Measurements from ENCODE around the gene TERT.

The TERT gene

GRCh38 chr5:1219098-1219767 lies 75.6 kb downstream of the TERT start:
- DNase-seq (ENCODE audit: low spot score): no peak

DNA sequence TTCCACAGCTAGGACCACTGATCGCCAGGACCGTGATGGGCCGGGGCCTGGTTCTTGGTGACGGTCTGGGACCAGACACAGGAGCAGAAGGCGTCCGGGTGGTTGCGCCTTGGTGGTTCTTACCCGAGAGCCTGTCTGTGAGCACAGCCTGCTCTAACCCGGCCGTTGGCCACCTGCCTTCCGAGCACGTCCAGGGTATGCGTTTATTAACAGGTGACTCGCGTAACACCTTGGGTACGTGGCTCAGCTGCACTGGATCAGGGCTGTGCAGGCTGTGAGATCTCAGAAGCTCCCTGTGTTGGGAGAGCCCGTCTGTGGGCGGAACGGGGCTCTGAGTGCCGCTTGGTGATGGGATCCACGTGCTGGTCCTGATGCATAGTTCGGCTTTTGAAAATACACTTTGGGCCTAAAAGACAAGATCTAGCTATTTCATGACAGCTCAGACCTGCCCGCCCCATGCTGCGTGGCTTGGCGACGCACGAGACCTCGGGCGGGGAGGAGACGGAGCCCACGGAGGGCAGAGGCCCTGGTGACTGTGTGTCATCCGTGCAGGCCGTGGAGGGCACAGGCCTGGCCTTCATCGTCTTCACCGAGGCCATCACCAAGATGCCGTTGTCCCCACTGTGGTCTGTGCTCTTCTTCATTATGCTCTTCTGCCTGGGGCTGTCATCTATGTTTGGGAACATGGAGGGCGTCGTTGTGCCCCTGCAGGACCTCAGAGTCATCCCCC lies 76.4 kb downstream of the TERT start:
- no peak for DNase-seq (ENCODE audit: low spot score)

- no peak for DNase-seq (ENCODE audit: low spot score)
Observed at GRCh38 chr5:1217596-1218206, 77.2 kb downstream of the TERT start.

DNA sequence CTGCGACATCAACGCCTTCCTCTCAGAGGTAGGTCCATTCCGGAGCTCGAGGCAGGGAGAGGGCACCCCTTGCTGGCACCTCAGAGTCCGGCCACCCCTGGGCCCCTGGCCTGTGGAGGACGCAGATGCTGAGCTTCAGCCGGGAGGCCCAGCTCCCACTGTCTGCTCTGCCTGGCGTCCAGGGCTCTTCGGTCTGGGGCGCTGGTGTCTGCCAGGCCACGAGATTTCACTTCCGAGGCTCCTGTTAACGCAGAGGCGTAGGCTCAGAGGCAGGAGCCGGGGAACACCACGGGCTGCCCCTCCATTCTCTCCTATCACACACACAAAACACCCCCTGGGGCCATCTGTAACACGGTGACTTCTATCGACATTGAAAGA lies 78.0 kb downstream of the TERT start:
- DNase-seq (ENCODE audit: low spot score): no peak

DNA sequence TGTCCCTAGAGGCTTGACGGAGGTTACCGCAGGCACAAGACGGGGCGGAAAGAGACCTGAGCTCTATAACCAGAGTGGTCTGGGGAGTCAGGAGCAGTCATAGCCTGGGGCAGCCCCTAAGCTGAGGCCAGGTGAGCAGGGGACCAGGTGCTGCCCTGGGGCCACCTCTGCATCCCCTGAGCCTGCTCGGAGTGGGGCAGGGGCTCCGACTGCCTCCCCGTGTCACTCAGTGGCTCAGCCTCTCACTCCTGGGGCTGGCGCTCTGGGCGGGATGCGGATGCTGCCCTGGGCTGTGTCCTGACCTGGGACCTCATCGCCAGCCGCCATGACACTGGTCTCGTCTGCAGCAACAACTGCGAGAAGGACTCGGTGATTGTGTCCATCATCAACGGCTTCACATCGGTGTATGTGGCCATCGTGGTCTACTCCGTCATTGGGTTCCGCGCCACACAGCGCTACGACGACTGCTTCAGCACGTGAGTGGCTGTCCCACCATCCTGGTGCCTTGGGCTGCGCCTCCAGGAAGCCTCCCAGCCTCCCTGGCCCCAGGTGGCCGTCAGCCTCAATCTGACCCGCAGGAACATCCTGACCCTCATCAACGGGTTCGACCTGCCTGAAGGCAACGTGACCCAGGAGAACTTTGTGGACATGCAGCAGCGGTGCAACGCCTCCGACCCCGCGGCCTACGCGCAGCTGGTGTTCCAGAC lies 78.5 kb downstream of the TERT start:
- no peak for DNase-seq (ENCODE audit: low spot score)

DNA sequence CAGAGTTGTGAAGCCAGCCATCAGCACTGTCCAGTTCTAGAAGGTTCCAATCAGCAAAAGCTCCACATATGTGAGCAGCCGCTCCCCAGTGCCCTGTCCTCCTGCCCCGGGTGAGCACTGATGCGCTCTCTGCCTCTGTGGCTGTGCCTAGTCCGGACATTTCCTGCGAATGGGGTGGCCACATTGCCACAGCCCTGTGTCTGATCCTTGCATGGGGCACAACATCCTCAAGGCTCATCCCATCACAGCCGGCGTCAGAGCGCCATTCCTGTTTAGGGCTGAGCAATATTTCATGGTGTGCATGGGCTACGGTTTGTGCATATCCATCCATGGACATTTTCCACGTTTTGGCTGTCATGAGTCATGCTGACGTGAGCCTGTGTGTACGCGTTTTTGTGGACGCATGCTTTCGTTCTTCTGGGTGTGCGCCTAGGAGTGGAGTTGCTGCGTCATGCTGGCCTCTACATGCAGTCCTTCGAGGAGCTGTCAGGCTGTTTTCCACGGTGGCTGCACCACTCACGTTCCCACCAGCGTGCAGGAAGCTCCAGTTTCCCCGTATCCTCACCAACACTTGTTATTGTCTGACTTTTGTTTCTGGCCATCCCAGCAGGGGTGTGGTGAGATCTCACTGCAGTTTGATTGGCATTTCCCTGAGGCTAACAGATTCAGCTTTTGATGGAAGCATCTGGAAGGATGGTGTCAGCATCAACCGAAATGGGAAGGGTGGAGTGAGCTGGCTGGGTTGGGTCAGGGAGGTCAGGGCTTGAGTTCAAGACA lies 79.4 kb downstream of the TERT start:
- no peak for DNase-seq (ENCODE audit: low spot score)

GRCh38 chr5:1214936-1215220 lies 80.0 kb downstream of the TERT start:
- DNase-seq (ENCODE audit: low spot score): no peak

DNA sequence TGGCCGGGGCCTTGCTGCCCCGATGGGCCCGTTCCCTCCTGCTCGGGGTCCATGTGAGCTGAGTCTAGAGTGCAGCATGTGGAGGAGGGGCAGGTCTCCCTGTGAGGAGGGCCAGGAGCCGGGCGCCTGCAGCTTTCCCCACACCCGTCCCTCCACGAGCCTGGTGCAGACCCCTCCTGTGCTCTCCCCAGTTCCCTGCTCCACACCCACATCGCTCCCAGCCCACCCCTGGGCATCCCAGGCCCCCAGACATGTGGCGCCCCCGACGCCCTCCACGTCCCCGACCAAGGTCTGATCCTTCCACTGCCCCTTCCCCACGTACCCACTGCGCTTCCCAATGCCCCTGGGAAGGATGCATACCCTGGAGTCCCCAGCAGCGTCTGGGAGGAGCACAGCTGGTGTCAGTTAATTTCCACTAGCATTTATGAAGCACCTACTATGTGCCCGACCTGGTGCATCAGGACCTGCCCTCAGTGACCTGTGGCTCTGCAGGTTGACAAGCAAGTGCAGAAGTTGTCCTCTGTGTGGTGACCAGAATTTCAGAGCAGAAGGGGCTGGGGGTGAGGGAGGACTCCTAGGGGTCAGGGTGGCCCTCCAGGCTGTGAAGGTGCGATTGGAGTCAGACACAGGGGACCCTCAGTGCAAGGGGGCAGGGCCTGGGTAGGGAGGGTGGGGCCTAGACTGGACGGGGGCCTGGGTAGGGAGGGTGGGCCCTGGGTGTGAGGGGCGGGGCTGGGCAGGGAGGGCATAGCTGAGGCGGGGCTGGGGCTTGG lies 80.5 kb downstream of the TERT start:
- DNase-seq (ENCODE audit: low spot score): no peak

DNA sequence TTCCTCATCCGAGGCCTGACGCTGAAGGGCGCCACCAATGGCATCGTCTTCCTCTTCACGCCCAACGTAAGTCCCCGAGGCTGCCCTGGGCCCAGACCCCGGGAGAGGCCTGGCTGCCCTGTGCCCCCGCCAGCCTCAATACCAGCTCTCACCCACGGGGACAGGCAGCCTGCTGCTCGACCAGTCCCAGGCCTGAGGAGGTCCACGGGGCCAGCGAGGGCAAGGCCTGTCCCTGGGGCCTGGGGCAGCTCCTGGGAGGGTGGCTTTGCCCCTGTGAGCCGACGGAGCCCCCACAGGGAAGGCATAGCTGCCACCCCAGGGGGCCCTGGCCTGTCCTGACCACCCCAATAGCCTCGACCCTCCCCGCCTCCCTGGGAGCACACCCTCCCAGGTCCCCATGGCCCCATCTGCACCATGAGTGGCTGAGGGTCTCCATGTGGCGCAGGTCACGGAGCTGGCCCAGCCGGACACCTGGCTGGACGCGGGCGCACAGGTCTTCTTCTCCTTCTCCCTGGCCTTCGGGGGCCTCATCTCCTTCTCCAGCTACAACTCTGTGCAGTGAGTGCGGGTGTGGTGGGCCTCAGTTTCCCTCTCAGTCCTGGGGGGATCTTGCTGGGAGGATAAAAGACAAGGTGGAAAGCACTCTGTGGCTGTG lies 81.2 kb downstream of the TERT start:
- no peak for DNase-seq (ENCODE audit: low spot score)

DNA sequence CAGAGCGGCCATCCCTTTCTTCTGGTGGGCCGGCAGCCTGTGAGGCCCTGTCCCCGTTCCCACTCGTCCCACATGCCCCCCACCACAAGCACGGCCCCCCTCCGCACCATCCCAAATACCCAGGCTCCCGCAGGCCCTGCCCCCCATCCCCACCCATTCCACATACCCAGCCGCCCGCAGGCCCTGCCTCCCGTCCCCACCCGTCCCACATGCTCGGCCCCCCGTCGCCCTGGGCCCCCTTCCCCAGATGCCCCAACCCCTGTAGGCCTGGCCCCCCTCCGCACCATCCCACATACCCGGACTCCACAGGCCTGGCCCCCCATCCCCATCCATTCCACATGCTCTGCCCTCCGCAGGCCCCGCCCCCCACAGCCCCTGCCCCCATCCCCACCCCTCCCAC lies 82.0 kb downstream of the TERT start:
- DNase-seq (ENCODE audit: low spot score): no peak

GRCh38 chr5:1212271-1212670 lies 82.6 kb downstream of the TERT start:
- no peak for DNase-seq (ENCODE audit: low spot score)

- DNase-seq (ENCODE audit: low spot score): no peak
Observed at GRCh38 chr5:1211701-1212100, 83.2 kb downstream of the TERT start.

- no peak for DNase-seq (ENCODE audit: low spot score)
Observed at GRCh38 chr5:1210832-1211251, 84.0 kb downstream of the TERT start.

GRCh38 chr5:1209896-1210776 lies 84.7 kb downstream of the TERT start:
- no peak for DNase-seq (ENCODE audit: low spot score)

GRCh38 chr5:1209489-1209852 lies 85.4 kb downstream of the TERT start:
- no peak for DNase-seq (ENCODE audit: low spot score)

- peak; percentile 54 for DNase-seq (ENCODE audit: low spot score)
Observed at GRCh38 chr5:1208743-1209488, 86.0 kb downstream of the TERT start.

DNA sequence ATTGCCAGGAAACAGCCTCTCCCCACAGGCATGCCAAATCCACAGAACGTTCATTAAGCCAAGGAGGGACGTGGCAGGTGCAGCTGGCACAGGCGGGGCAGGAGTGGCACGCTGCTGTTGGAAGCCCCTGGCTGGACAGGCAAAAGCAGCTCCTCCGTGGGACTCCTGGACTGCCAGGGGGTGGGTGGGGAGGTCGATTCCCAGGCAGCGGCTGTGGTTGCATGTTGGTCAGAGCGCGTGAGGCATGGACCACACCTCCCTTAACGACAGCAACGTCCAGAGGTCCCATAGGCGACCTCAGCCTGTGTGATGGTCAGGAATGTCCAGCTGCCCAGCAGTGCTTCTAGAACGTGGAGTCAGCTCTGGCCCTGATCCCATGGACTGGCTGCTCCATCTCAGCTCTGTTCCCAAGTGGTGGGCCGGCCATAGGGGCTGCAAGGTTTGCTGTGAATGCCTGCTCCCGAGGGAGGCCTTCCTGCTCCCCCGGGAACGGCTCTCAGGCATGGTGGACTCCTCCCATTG lies 86.6 kb downstream of the TERT start:
- no peak for DNase-seq (ENCODE audit: low spot score)

GRCh38 chr5:1207555-1207954 lies 87.3 kb downstream of the TERT start:
- no peak for DNase-seq (ENCODE audit: low spot score)
